ENCODE data around the gene RALGPS1.
"Not testable (repeated sequence)": the region's sequence is repeated elsewhere in the genome, so short reads cannot be mapped to it uniquely, and the experiment has no call there.

Gene RALGPS1

DNA sequence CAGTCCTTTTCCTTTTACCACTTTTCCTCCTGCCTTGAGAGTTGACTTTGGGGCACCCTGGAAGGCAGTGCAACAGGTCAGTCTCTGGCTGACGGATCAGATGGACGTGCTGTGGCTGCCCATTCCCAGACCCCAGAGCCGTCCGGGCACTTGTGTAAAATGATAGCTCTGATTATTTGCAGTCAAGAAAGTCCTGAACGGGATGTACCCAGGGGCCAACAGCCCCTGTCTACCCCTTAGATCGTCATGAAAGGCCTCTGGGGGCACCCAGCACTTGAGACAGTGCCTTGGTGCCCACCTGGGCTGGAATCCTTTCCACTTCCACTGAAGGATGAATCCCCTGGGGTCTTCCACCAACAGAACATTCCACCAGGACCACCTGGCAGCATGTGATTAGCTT is 225.6 kb downstream of the RALGPS1 start:
- no peak for DNase-seq

DNA sequence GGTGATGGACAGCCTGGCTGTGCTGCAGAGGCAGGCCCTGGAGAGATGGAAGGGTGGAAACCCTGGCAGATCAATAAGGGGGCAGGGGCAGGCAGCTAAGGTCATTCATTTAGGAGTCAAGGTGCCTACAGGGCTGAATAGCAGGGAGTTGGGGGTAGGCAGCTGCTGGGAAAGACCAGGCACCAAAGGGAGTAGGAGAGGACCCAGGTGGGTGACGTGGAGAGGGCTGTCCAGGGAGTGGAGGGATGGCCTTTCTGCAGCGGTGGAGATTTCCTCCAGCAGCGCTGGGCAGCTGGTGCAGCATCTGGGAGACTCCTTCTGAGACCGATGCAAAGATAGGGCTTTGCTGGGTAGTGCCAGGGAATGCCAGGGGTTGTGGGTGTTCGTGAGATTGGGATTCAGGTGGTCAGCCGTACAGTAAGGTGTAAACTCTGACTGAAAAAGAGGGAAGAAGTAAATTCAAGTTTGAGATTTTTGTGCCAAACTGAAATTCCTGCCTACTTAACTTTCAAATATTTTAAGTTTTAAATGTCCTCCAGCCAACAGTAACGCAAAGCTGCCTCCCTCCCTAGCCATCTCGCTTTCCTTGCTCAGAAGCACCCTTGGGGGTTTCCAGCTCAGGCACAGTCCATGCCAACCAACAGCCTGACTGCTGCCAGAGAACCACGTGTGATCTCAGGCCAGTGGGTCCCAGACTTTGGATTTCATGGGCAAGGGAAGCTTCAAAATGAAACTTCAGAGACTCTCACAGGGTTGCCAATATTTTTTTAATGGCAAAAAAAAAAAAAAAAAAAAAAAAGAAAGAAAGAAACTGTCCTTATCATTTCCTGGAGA is 226.5 kb downstream of the RALGPS1 start:
- no peak for DNase-seq

DNA sequence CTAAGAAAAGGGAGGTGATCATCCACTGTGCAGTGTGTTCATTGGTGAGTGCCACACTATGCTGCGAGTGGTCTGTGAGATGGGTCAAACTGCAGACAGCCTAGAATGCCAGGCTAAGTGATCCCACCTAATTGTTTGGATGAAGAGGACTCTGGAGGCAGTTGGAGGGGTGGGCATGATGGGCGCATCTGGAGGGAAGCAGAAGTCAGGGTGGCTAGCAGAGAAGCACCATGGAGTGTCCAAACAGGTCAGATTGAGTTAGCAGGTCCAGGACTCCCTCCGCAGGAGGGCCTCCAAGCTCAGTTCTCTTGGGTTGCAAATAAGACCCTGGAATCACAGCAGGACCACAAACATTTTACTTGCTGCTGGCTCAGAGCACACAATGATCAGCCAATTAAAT is 227.7 kb downstream of the RALGPS1 start:
- DNase-seq, result no peak

DNA sequence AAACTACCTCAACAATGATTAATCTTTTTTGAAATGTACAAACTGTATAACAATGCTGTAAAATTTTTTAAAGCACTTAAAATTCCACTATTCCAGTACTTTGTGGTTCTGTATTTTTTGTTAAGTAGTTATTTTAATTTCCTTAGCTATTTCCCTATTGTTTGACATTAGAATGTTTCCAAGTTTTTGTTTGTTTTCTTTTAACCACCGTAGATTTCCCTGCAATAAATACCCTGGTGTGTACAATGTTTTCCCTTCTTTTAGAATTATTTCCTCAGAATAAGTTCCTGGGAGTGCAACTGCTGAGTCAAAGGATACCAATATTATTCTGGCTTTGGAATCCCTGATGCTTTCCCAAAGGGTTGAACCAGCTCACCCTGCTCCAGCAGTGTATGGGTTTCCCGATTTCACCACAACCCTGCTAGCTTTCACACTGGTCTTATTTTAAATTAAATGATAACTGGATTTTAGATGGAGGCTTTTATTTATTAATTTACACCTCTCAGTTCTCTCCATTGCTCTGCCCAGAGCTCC is 228.4 kb downstream of the RALGPS1 start:
- no peak for DNase-seq

DNA sequence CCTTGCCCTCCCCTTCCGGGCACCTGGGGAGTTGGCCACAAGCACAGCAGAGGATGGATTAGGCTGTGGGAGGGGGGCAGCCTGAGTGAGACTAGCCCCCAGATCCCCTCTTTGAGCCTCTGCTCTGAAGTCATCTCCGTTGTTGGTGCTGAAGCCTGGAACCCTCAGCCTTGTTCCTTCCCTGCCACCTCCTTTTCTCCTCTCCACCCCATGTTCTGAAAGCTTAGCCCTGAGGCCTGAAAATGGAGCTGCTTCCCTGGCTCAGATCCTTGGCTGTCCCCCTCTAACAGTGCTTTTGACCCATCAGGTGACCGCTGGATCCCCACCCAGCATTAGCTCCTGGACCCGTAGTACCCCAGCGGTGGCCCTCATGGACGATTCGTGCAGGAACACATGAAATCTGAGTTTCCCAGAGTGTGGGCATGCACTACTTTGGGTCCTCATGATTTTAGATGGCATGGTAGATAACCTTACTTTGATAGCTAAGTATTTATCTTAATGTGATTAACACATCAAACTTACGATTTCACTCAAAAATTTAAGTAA is 229.4 kb downstream of the RALGPS1 start:
- DNase-seq, result no peak

DNA sequence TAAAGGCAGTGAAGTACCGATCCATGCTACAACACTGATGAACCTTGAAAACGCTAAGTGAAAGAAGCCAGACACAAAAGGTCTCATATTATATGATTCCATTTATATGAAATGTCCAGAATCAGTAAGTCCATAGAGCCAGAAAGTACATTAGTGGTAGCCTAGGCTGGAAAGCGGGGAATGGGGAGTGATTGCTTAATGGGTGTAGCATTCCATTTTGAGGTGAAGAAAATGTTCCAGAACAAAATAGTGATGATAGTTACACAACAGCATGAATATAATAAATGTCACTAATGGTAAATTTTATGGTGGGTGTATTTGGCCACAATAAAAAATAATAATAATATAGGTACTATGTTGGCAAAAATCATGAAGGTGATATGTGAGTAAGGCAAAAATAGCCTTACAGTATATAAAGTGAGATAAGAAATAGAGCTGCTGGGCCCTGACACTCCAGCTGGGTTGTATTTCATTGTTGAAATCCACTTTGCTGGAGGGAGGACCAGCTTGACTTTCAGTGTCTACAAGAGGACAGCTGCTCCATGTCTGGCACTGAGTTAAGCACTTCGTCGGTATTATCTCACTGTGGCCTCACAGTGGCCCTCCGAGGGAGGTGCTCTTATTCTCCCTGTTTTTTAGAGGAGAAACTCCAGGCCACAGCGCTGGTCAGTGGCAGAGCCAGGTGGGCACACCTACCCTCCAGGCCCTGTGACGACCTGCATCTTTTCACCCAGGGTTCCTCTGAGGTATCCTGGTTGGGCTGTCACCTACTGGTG is 230.3 kb downstream of the RALGPS1 start:
- DNase-seq, result no peak

DNA sequence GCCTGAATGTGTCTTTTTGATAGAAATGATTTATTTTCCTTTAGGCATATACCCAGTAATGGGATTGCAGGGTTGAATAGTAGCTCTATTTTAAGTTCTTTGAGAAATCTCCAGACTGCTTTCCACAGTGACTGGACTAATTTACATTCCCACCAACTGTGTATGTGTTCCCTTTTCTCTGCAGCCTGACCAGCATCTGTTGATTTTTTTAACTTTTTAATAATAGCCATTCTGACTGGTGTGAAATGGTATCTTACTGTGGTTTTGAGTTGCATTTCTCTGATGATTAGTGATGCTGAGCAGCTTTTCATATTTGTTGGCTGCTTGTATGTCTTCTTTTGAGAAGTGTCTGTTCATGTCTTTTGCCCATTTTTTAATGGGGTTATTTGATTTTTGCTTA is 232.3 kb downstream of the RALGPS1 start:
- not testable (repeated sequence) for DNase-seq

DNA sequence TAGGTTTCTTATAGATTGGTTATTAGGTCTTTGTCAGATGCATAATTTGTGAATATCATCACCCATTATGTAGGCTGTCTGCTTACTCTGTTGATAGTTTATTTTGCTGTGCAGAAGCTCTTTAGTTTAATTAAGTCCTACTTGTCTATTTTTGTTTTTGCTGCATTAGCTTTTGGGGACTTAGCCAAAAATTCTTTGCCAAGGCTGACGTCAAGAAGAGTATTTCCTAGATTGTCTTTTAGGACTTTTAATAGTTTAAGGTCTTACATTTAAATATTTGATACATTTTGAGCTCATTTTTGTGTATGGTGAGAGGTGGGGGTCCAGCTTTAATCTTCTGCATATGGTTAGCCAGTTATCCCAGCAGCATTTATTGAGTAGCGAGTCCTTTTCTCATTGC is 232.7 kb downstream of the RALGPS1 start:
- DNase-seq, result no peak

DNA sequence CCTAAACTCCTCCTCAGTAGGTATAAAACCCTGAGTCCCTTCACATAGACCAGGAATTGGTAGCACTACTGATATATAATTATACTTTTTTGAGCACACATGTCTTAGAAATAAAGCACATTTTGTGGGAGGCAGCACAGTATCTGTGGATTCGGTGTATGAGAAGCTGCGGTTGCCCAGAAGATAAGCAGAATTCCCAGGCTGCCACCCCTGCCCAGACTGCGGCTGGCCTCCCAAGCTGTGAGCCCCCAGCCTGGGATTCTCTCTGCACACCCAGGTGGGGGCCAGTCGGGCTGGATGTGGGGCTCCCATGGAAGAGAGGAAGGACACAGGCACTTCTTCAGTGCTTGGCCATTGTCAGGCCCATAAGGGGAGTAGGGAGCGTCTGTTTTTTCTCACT is 233.4 kb downstream of the RALGPS1 start:
- no peak for DNase-seq

DNA sequence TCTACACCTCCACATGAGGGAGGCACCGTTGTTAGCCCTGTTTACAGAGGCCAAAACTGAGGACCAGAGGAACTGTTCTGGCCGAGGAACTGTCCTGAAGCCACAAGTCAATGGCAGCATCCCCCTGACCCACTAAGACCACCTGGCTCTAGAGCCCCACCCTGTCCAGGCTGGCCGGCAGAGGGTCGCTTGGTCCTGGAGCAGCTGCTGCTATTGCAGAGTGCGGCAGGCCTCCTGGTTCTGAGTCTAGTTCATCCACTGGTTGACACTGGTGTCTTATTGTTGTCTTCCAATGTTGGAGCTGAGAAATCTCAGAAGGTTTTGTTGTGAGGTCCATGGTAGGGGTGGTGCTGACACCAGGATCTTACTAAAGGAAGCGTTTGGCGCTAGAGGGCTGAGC is 234.4 kb downstream of the RALGPS1 start:
- DNase-seq, result no peak

DNA sequence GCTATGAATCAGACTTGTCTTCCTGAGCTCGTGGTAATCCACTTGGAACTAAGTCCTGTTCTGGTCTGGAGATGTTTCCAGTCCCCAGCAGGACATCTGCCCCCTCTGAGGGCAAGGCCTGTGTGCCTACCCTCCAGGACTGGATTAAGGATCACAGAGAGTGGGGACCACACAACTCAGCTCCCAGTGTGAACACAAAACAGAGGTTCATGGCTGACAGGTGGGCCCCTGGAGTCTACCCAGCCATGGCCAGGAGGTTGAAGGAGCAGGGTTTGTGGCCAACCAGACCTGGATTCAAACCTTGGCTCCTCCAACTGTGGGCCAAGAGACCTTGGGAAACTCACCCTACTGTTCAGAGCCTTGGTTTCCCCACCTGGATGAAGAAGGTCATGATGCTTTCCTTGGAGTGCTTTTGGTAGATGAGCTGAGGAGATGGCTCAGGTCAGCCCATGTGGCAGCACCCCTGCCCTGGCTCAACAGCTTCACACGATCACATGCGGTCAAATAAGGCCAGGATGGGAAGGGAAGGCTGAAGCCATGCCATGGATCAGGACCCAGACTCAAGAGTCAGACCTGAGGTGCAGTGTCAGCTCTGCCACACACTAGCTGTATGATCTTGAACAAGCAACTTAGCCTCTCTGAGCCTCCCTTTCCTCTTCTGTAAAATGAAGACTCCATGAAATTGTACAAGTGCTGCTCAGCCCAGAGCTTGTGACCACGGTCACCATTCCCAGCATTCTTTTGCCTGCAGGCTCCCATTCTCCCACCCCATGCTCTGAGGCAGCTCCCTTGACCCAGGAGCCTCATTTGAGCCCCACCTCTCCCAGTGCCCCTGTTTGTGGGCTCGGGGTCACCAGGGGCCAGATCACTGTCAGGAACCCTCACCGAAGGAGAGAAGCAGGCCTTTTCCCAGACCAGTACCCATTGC is 235.1 kb downstream of the RALGPS1 start:
- DNase-seq, result no peak

DNA sequence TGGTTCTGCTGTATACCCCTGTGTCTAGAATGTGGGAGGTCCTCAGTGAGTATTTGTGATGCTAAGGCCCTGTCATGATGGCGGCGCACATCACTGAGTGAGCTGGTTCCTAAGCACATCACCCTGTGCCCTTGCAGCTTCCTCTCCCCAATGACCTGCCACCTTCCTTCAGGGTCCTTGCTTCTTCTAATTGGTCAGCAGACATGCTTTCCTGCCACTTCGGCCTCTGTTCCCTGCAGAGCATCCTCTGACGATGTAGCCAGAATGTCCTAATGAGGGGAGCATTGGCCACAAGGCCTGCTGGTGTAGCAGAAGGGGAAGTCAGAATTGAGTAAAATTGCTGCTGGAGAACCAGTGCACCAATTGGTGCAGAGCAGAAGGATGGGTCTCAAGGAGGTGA is 238.9 kb downstream of the RALGPS1 start:
- DNase-seq, result no peak

DNA sequence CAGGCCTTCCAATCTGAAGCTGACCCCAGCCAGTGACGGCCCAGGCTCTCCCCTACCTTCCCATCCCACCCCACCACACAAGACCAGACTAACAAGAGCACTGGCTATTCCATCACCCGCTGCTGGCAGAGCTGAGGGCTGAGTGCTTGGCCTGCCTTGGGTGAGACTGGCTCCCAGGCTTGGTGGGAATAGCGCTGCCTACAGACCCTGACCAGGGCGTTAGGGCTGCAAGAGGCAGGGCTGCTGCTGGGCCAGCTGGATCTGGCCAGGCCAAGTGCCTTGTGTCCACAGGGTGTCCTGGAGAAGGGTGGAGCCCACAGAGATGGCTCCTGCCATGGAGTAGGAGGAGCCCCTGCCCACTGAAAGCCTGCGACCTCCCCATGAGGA is 239.4 kb downstream of the RALGPS1 start:
- no peak for DNase-seq

DNA sequence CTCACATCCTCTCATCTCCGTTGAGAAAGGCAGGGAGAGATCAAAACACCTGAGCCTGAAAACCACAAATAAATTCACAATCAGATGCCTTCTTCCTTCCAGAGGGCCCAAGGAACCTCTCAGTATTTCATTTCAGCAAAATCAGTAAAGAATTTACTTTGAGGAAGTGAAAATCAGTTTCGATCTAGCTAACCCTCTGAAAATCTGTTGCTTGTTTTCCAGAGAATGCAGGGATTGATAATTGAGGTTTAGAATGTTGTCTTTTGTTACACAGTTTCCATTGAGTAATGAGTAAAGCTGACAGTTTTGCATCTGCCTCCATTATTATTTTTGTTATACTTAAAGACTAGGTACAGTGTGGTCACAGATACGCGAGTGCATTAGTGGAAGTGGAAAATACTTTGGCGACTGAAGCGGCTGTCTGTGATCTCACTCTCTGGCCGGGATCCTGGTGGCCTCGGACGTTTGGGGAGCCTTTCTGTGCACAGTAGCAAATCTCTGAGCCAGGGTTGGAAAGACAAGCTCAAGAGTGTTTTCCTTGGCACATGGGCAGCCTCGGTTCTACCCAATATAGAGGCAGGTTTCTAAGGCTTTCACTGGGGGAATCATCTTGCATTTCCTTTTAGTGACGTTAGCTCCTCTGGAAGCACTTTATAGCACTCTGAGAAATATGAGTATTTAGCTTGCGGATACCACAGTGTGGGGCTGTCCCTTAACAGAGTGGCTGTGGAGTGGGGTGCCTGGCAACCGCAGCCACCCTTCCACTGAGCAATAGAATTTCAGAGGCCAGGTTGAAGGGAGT is 240.0 kb downstream of the RALGPS1 start:
- DNase-seq, result no peak

DNA sequence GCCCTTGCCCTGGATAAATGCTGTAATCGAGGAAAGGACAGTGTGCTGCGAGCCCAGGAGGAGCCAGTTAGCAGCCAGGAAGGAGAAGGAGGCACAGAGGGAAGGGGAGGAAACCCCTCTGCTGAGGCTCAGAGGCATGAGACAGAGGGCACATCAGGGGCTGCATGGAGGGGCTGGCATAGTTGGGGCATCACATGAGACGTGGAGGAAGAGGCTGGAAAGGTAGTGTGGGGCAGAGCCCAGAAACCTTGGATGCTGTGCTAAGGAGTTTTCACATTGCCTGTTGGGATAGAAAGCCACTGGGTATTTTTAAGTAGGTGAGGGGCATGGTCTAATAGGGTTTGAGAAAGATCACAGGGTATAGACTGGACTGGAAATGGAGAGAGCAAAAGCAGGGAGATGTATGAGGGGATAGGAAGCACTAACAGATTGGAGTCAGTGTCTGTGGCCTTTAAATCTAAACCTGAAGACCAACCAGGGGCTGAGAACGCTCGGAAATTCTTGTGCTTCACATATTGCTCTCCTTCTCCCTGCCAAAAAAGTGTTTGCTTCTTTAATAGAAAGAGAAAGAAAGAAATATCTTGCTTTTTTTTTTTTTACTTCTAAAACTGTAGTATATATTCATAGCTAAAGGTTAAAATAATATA is 240.9 kb downstream of the RALGPS1 start:
- DNase-seq, result no peak

DNA sequence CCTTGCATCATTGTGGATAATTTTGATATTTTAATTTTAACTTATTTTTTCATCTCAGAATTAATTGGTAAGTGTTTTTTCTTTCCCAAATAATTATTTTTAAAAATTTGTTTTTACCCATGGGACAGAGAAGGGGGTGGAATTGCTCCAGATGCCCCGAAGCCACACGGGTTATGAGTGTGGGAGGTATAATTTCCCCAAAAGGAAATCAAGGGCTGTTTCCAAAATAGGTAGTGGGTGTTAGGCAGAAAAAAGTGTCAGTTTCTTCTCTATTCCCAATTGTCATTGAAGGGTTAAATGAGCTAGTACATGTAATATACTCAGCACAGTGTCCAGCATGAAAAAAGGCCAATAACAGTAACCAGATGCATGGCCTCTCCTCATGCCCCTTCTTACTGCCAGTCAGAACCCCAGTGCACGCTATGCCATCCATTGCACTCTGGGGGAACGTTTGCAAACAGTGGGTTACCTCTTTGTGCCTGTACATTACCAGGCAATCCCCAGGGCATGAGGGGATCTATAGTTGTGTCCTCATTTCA is 244.3 kb downstream of the RALGPS1 start:
- DNase-seq, result no peak

DNA sequence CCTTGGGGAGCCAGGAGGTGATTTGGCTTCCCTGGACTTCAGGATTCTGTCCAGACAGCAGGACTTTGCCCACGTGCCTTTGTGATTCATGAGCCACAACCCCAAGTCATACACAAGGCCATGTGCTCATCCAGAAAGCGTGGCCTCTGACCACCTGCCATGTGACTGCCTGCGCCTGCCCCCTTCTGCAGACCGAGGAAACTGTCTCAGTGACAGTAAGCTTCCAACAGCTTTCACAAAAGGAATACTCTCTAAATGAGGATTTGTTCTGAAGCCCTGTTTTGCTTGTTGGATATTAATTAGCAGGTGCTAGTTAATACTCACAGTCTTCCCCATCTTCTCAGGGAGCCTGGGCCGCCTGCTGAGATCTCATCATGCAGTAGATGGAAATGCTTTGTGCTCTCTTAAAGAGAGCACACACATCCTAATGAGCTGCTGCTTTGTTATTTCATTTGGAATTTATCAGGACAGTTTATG is 244.8 kb downstream of the RALGPS1 start:
- no peak for DNase-seq

DNA sequence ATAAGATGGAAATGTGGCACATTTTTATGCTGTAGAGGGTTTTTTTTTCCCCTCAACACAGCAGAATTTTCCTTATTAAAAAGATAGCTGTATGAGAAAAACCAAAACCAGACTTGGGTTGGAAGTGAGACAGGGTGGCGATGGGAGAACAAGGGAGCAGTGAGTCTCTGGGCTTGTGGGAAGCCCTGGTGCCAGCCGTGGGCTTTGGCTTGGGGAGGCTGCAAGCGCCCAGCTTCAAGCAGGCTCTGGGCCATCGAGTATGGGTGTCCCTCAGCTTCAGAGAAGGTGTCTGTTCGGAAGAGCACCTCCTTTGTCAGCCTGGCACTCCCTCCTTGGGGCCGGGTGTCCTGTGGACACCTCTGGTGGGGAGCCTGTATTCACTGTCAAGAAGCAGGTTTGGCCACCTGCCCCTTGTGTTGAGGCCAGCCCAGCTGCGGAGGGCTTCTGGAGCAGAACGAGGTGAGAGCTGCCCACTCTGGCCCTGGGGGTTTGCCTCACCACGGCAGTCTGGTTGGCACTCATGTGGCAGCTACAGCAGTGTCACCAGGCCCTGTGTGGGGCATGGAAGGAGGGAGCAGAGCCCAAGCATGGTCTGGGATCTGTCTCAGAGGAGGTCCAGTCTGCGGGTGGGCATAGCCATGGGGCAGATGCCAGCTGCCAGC is 245.5 kb downstream of the RALGPS1 start:
- no peak for DNase-seq

DNA sequence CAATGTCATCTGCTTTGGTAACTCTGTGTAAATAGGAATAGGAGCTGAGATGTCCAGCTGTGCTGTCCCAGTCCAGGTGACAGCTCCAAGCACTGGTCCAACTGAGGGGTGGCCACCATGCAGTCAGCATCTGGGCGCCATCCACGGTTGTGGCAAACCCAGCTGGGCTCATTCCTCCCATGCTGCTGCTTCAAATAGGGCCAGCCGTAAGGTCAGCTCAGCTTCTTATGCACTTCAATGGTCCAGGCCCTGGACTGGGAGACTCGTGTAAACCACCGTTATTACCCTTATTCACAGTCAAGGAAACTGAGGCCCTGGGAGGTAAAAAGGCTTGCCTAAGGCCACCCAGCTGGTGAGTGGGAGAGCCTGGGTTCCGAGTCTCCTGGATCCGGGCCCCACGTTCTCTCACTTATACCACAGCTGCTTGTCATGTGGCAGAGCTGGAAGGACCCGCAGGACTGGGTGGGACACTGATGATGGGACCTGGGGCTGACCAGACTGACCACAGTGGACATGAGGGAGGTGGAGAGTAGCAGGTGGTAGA is 246.6 kb downstream of the RALGPS1 start:
- no peak for DNase-seq
